RPMI7951 (cell line): Measurements from ENCODE around the gene TRAPPC2L. TPM values are rescaled to one million over a fixed set of nuclear protein-coding genes. Genes with fewer than 3 reads are reported as not detected.

Experiments used
- DNase-seq: peaks from one replicate; pipeline ENCODE4 v3.0.0-alpha.2; 2012; ENCODE audit warnings: low read depth
- total RNA-seq: library from RNA; depleted of rRNA; stranded (reverse); fragments of >200 nt; shearing (Covaris generic); gene quantifications from 2 replicates; pipeline ENCODE4 v1.2.3, GENCODE V29; 2014

TRAPPC2L gene
- total RNA-seq, 1 experiment from 2014 or later: 48.7 TPM

DNA sequence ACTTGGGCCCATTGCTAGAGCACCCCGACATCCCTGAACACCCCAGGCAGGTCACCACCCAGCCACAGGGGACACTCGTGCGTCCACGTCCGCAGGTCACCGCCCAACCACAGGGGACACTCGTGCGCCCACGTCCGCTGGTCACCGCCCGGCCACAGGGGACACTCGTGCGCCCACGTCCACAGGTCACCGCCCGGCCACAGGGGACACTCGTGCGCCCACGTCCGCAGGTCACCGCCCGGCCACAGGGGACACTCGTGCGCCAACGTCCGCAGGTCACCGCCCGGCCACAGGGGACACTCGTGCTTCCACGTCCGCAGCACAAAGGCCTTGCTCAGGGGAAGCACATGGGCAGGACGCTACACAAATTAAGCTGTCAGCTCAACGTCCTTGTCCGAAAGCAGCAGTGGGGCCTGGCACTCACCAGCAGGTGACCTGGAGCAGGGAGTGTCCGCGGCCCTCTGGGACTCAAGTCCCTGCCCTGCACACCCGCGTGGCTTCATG lies 17.8 kb upstream of the TRAPPC2L start:
- no peak for DNase-seq

GRCh38 chr16:88839745-88840599 lies 17.0 kb upstream of the TRAPPC2L start:
- DNase-seq: no peak

GRCh38 chr16:88840600-88841215 lies 16.2 kb upstream of the TRAPPC2L start:
- no peak for DNase-seq

GRCh38 chr16:88841521-88842307 lies 15.2 kb upstream of the TRAPPC2L start:
- no peak for DNase-seq

GRCh38 chr16:88842308-88842756 lies 14.6 kb upstream of the TRAPPC2L start:
- DNase-seq: no peak

DNA sequence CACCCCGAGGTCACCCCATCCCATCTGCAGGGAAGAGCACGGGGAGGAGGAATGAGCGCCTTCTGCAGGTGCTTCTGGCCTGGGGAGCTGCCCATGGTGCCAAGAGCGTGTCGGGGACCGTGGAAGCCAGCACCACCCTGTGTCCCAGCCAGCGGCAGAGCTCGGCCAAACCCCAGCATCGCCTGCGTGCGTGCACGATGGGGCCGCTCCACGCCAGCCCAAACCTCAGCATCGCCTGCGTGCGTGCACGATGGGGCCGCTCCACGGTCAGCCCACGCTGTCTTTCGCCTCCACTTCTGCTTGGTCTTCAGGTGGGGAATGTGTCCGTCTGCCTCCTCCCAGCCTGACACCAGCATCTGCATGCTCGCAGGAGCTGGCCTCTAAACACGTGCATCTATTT lies 14.1 kb upstream of the TRAPPC2L start:
- no peak for DNase-seq

DNA sequence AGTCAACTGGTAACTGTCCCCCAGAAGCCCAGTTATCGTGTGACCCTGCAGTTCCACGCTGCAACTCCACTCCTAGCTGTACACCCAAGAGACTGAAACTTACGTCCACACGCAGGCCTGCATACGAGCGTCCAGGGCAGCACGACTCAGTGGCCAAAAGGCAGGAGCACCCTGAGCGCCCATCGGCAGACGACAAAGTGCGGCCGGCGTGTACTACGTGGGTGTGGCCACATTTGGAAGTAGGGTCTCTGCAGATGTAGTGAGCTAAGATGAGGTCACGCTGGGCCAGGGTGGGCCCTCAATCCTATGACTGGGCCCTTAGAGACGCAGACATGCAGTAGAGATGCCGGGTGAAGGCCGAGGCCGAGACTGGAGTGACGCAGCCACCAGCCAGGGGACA lies 13.7 kb upstream of the TRAPPC2L start:
- DNase-seq: no peak

GRCh38 chr16:88844419-88845036 lies 12.4 kb upstream of the TRAPPC2L start:
- no peak for DNase-seq

- no peak for DNase-seq
Measured at GRCh38 chr16:88846088-88846487, 10.8 kb upstream of the TRAPPC2L start.

- DNase-seq: no peak
Measured at GRCh38 chr16:88847654-88848053, 9.3 kb upstream of the TRAPPC2L start.

- no peak for DNase-seq
Measured at GRCh38 chr16:88848557-88848956, 8.4 kb upstream of the TRAPPC2L start.

DNA sequence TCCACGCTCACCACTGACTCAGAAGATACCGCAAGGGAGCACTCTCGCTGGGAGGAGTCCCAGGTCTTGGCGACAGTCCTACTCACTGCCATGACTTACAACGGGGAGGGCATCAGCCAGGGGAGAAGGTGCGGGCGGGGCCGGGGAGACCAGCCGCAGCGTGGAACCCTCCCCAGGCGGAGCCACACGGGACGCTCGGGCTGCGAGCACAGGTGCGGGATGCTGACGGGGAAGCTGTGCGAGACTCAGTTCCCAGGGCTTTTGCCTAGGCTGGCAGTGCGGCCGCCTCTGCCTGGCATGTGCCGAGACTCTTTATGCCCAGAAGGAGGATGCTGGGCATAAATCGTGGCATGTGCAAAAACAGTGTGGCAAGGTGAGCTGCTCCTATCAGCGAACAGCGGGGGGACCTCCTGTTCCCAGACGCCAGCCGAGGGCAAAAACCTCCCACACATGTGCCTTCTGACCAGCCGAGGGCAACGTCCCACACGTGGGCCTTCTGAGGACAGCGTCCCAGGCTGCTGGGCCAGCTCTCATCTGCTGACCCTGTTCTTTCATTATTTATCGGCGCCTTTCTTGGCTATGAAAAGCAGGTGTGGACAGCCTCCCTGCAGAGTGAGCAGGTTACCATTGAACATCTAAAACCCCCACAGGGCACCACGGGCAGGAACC lies 6.3 kb upstream of the TRAPPC2L start:
- DNase-seq: no peak

DNA sequence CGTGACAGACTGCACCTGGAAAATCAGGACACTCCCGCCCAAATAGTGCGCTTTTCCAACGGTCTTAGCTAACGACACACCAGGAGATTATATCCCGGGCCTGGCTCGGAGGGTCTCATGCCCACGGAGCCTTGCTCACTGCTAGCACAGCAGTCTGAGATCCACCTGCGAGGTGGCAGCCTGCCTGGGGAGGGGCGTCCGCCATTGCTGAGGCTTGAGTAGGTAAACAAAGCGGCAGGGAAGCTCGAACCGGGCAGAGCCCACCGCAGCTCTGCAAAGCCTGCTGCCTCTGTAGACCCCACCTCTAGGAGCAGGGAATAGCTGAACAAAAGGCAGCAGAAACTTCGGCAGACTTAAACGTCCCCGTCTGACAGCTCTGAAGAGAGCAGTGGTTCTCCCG lies 5.3 kb upstream of the TRAPPC2L start:
- no peak for DNase-seq

- no peak for DNase-seq
Measured at GRCh38 chr16:88853325-88853941, 3.5 kb upstream of the TRAPPC2L start.

- DNase-seq: no peak
Measured at GRCh38 chr16:88854306-88855111, 2.4 kb upstream of the TRAPPC2L start.

DNA sequence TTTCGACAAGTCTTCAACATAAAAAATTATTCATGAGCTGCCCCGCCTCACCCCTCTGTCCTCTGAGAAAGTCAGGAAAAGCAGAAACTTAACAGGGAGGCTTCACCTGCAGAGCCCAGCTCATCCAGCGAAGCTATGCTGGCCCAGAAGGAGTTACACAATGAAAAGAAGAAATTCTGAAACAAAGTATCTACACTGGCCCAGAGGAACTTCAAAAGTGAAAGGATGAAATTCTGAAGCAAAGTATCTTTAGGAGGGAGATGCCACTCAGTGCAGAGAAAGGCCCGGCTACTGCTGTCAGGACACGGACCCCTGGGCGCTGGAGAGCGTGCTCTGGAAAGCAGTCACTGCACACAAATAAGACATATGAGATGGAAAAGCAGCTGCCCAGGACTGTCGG lies 1.8 kb upstream of the TRAPPC2L start:
- no peak for DNase-seq

GRCh38 chr16:88855736-88856121 lies 1.2 kb upstream of the TRAPPC2L start:
- no peak for DNase-seq

- no peak for DNase-seq
Measured at GRCh38 chr16:88856122-88856827, 652 bp upstream of the TRAPPC2L start.

- peak; percentile 68 for DNase-seq
Measured at GRCh38 chr16:88857728-88858339, 907 bp downstream of the TRAPPC2L start.
